CD4-positive, alpha-beta T cell treated with Interleukin-10 for 1 hour (primary cell): ENCODE measurements around the gene NT5C3B.
A peak's percentile ranks its signal among the peaks of the same experiment; 100 is the strongest.
"Not testable (repeated sequence)": the region's sequence is repeated elsewhere in the genome, so short reads cannot be mapped to it uniquely, and the experiment has no call there.

ENCODE experiments used
- DNase-seq: peaks from one replicate; pipeline ENCODE4 v3.0.0-alpha.2; 2020

NT5C3B gene

GRCh38 chr17:41835800-41836549 is at the start of gene NT5C3B:
NT5C3B (minus strand) TSS chr17:41836232; CDS start chr17:41836193, 39 bp downstream.
- peak; percentile 48 for DNase-seq

GRCh38 chr17:41885733-41886132 is 49.7 kb upstream of the NT5C3B start:
- peak; percentile 8 for DNase-seq

GRCh38 chr17:41882756-41883155 is 46.7 kb upstream of the NT5C3B start:
- no peak for DNase-seq

- no peak for DNase-seq
These were observed 44.1 kb upstream of the NT5C3B start for GRCh38 chr17:41880130-41880529.

GRCh38 chr17:41874293-41874670 is 38.2 kb upstream of the NT5C3B start:
- not testable (repeated sequence) for DNase-seq

GRCh38 chr17:41873559-41874292 is 37.7 kb upstream of the NT5C3B start:
- DNase-seq = no peak

GRCh38 chr17:41871789-41872188 is 35.8 kb upstream of the NT5C3B start:
- no peak for DNase-seq

GRCh38 chr17:41870627-41871026 is 34.6 kb upstream of the NT5C3B start:
- DNase-seq = no peak

GRCh38 chr17:41870097-41870496 is 34.1 kb upstream of the NT5C3B start:
- no peak for DNase-seq

GRCh38 chr17:41869426-41869825 is 33.4 kb upstream of the NT5C3B start:
- no peak for DNase-seq

GRCh38 chr17:41868568-41868967 is 32.5 kb upstream of the NT5C3B start:
- DNase-seq = no peak

- no peak for DNase-seq
These were observed 29.5 kb upstream of the NT5C3B start for GRCh38 chr17:41865596-41865893.

GRCh38 chr17:41864836-41865595 is 29.0 kb upstream of the NT5C3B start, which contains the start of gene KLHL11:
KLHL11 (minus strand) TSS chr17:41865423; CDS start chr17:41865370, 53 bp downstream.
- DNase-seq = peak; percentile 89

GRCh38 chr17:41864498-41864835 is 28.4 kb upstream of the NT5C3B start:
- no peak for DNase-seq

- DNase-seq = peak; percentile 19
These were observed 27.2 kb upstream of the NT5C3B start for GRCh38 chr17:41863074-41863848.

GRCh38 chr17:41860254-41860931 is 24.4 kb upstream of the NT5C3B start:
- no peak for DNase-seq

GRCh38 chr17:41851382-41851781 is 15.3 kb upstream of the NT5C3B start:
- DNase-seq = not testable (repeated sequence)

- DNase-seq = no peak
These were observed 13.4 kb upstream of the NT5C3B start for GRCh38 chr17:41849251-41849990.

- DNase-seq = no peak
These were observed 12.8 kb upstream of the NT5C3B start for GRCh38 chr17:41848788-41849187.

GRCh38 chr17:41844971-41845370 is 8.9 kb upstream of the NT5C3B start:
- DNase-seq = no peak

GRCh38 chr17:41840781-41841180 is 4.7 kb upstream of the NT5C3B start:
- DNase-seq = not testable (repeated sequence)

- DNase-seq = not testable (repeated sequence)
These were observed 3.4 kb upstream of the NT5C3B start for GRCh38 chr17:41839448-41839847.
